NCI-H345 treated with DMSO at 0.1 percent for 48 hours (cell line): ENCODE results near the gene TRPV6.

Experiments
- DNase-seq: peaks from one replicate; lab custom pipeline; 2025; ENCODE audit not compliant: unreplicated experiment; lab: John Stamatoyannopoulos, UW

The TRPV6 gene

GRCh38 chr7:142855756-142856564, 29.6 kb downstream of the TRPV6 start:
- DNase-seq, result no peak

- no peak for DNase-seq
Measured at GRCh38 chr7:142855114-142855743, 30.3 kb downstream of the TRPV6 start.

GRCh38 chr7:142854372-142855113, 31.0 kb downstream of the TRPV6 start, which contains the start of gene EPHB6:
TSS of gene EPHB6 (plus strand) at chr7:142855076. CDS start at chr7:142863228, 8,152 bp downstream.
- peak; percentile 72 for DNase-seq

GRCh38 chr7:142853739-142854371, 31.7 kb downstream of the TRPV6 start:
- DNase-seq, result peak; percentile 54

GRCh38 chr7:142851919-142852318, 33.6 kb downstream of the TRPV6 start:
- DNase-seq, result no peak

- DNase-seq, result no peak
Measured at GRCh38 chr7:142851269-142851668, 34.3 kb downstream of the TRPV6 start.

GRCh38 chr7:142847353-142847752, 38.2 kb downstream of the TRPV6 start:
- DNase-seq, result no peak

GRCh38 chr7:142842251-142842766, 43.2 kb downstream of the TRPV6 start:
- DNase-seq, result no peak

- no peak for DNase-seq
Measured at GRCh38 chr7:142838461-142839213, 46.9 kb downstream of the TRPV6 start.

- no peak for DNase-seq
Measured at GRCh38 chr7:142836426-142836825, 49.1 kb downstream of the TRPV6 start.

- no peak for DNase-seq
Measured at GRCh38 chr7:142835487-142835886, 50.1 kb downstream of the TRPV6 start.

- DNase-seq, result no peak
Measured at GRCh38 chr7:142833174-142834048, 52.1 kb downstream of the TRPV6 start.

GRCh38 chr7:142832417-142832816, 53.1 kb downstream of the TRPV6 start:
- no peak for DNase-seq

GRCh38 chr7:142827951-142828500, 57.5 kb downstream of the TRPV6 start:
- no peak for DNase-seq

- DNase-seq, result no peak
Measured at GRCh38 chr7:142822714-142823113, 62.8 kb downstream of the TRPV6 start.
